ENCODE data around the gene RAMP2.

RAMP2 gene

GRCh38 chr17:42795061-42795460, 34.0 kb downstream of the RAMP2 start:
- Histone ChIP-seq H3K27ac (no peak overlapping the region), H3K27me3 (ENCODE audit: control insufficient read depth, insufficient read depth, low read length) (no peaks in the 10 kb centered on the region), H3K9me3 (ENCODE audit: control insufficient read depth, low read length) (no peaks in the 10 kb centered on the region), H3K4me3 (ENCODE audit: low read depth, low read length) (no peak overlapping the region), H3K4me2 (ENCODE audit: low read length) (no peak overlapping the region), H3K9ac (no peak overlapping the region), H3K36me3 (ENCODE audit: control insufficient read depth, insufficient read depth, low read length) (no peaks in the 10 kb centered on the region), H3K79me2 (no peaks in the 10 kb centered on the region), H3K4me1 (peaks cover 4% of the 10 kb centered on the region), H2AFZ (no peak overlapping the region)
- TF ChIP-seq CTCF (IDR thresholded peaks at IDR 0.05): no peak

DNA sequence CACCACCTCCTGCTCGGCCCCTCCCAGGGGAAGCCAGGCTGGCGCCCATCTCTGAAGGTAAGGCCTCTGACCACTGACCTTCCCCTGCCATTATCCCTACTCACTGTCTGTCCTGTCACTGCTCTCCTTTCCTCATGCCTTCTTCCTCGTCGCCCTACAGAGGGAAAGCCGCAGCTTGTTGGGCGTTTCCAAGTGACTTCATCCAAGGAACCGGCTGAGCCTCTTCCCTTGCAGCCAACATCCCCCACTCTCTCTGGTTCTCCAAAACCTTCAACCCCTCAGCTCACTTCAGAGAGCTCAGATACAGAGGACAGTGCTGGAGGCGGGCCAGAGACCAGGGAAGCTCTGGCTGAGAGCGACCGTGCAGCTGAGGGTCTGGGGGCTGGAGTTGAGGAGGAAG, 34.4 kb downstream of the RAMP2 start:
- H3K4me3 ChIP-seq (ENCODE audit: low read depth, low read length): no peak overlapping the region
- no peak for TF ChIP-seq CTCF (IDR thresholded peaks at IDR 0.05)
- H3K79me2 ChIP-seq: no peaks in the 10 kb centered on the region
- H3K4me2 ChIP-seq (ENCODE audit: low read length): no peak overlapping the region
- H3K4me1 ChIP-seq: peaks cover 4% of the 10 kb centered on the region
- no peaks in the 10 kb centered on the region for H3K27me3 ChIP-seq (ENCODE audit: control insufficient read depth, insufficient read depth, low read length)
- H3K36me3 ChIP-seq (ENCODE audit: control insufficient read depth, insufficient read depth, low read length): no peaks in the 10 kb centered on the region
- H3K27ac ChIP-seq: no peak overlapping the region
- no peaks in the 10 kb centered on the region for H3K9me3 ChIP-seq (ENCODE audit: control insufficient read depth, low read length)
- H2AFZ ChIP-seq: no peak overlapping the region
- no peak overlapping the region for H3K9ac ChIP-seq

GRCh38 chr17:42796066-42796758, 35.2 kb downstream of the RAMP2 start:
- H3K4me3 ChIP-seq (ENCODE audit: low read depth, low read length): no peak overlapping the region
- no peak overlapping the region for H3K9ac ChIP-seq
- peaks cover 4% of the 10 kb centered on the region for H3K4me1 ChIP-seq
- no peak overlapping the region for H3K4me2 ChIP-seq (ENCODE audit: low read length)
- H3K27ac ChIP-seq: no peak overlapping the region
- no peak overlapping the region for H2AFZ ChIP-seq
- H3K9me3 ChIP-seq (ENCODE audit: control insufficient read depth, low read length): no peaks in the 10 kb centered on the region
- no peaks in the 10 kb centered on the region for H3K27me3 ChIP-seq (ENCODE audit: control insufficient read depth, insufficient read depth, low read length)
- H3K36me3 ChIP-seq (ENCODE audit: control insufficient read depth, insufficient read depth, low read length): no peaks in the 10 kb centered on the region
- H3K79me2 ChIP-seq: no peaks in the 10 kb centered on the region
- no peak for TF ChIP-seq CTCF (IDR thresholded peaks at IDR 0.05)

DNA sequence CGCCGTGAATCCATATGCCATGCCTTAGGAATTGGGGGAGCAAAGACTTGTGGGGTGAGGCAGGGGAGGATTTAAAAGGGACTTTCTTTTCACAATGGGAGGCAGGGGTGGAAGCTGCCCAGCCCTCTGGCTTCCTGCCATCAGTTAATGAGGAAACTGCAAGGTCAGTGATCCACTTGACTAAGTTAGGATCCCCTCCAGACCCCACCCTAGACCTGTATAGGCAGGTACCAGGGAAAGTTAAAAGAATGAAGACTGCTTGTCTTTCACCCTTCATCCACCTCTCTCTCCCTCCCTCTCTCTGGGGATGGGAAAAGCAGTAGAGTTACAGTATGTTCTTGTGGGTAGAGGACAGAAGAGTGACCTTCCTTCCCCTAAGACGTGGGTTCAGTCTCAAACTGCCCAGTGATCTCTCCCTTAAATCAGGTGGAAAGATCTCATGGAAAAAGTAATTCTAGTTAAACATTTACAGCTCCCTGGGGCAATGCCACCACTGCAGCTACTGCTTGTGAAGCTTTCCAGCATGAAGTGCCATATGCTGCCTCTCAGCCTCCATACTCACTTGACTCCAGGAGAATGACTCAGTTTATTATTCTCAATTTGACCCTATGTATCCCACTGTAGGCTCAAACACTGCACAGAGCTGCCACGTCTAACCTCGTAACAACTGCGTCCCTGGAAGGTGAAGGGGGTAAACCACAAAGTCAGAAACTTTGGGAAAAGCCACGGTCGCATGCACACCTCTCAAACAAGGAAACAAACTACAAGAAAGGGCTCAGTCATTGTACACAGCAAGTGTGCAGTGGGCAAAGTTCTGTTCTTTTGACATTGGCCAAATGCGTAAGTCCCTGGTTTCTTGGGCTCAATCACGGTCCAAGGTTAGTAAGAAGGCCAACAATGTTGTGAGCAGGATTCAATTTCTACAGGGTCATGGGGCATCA, 36.3 kb downstream of the RAMP2 start:
- Histone ChIP-seq H2AFZ (no peak overlapping the region), H3K27me3 (ENCODE audit: control insufficient read depth, insufficient read depth, low read length) (no peaks in the 10 kb centered on the region), H3K4me3 (ENCODE audit: low read depth, low read length) (peak overlapping the region; percentile 84), H3K4me2 (ENCODE audit: low read length) (peak overlapping the region; percentile 93), H3K4me1 (peaks cover 4% of the 10 kb centered on the region), H3K79me2 (no peaks in the 10 kb centered on the region), H3K9ac (no peak overlapping the region), H3K36me3 (ENCODE audit: control insufficient read depth, insufficient read depth, low read length) (no peaks in the 10 kb centered on the region), H3K9me3 (ENCODE audit: control insufficient read depth, low read length) (no peaks in the 10 kb centered on the region), H3K27ac (no peak overlapping the region)
- no peak for TF ChIP-seq CTCF (IDR thresholded peaks at IDR 0.05)
